WERI-Rb-1 (cell line): Measurements from ENCODE around the gene CLPTM1L.

Experiments
- DNase-seq: peaks from one replicate; pipeline ENCODE4 v3.0.0-alpha.2; 2020
- H3K27ac ChIP-seq: fragments of 250-450 bp; sonication (Bioruptor Pico); 2 replicates; pipeline ENCODE4 v1.5.1; 2020; ENCODE audit warnings: mild to moderate bottlenecking, moderate library complexity
- H3K27me3 ChIP-seq: fragments of 250-450 bp; sonication (Bioruptor Pico); 2 replicates; pipeline ENCODE4 v1.5.1; 2021; ENCODE audit warnings: mild to moderate bottlenecking, low read depth, moderate library complexity; ENCODE audit not compliant: insufficient read depth, severe bottlenecking
- H3K36me3 ChIP-seq: fragments of 250-450 bp; sonication (Bioruptor Pico); 2 replicates; pipeline ENCODE4 v1.5.1; 2020; ENCODE audit warnings: mild to moderate bottlenecking, moderate library complexity
- H3K4me3 ChIP-seq: 2 replicates; pipeline ENCODE4 v1.5.1; 2011; ENCODE audit warnings: low read depth, mild to moderate bottlenecking, control low read depth, low read length
- H3K9me3 ChIP-seq: fragments of 250-450 bp; sonication (Bioruptor Pico); 2 replicates; pipeline ENCODE4 v1.5.1; 2021; ENCODE audit warnings: mild to moderate bottlenecking, moderate library complexity; ENCODE audit not compliant: severe bottlenecking
- CTCF ChIP-seq: IDR thresholded peaks from 2 replicates; pipeline ENCODE4 v1.5.1; 2011; ENCODE audit warnings: low read depth, mild to moderate bottlenecking, control low read depth, inconsistent platforms, low read length

The CLPTM1L gene

GRCh38 chr5:1282131-1282992 lies 62.5 kb downstream of the CLPTM1L start:
- no peak for TF ChIP-seq CTCF
- Histone ChIP-seq H3K4me3 (no peak overlapping the region), H3K9me3 (no peaks in the 10 kb centered on the region), H3K36me3 (no peaks in the 10 kb centered on the region), H3K27ac (no peak overlapping the region), H3K27me3 (no peaks in the 10 kb centered on the region)
- no peak for DNase-seq

GRCh38 chr5:1281038-1281882 lies 63.6 kb downstream of the CLPTM1L start:
- TF ChIP-seq CTCF: no peak
- Histone ChIP-seq H3K27me3 (no peaks in the 10 kb centered on the region), H3K27ac (no peak overlapping the region), H3K9me3 (no peaks in the 10 kb centered on the region), H3K4me3 (no peak overlapping the region), H3K36me3 (no peaks in the 10 kb centered on the region)
- DNase-seq: no peak

- H3K27me3 ChIP-seq: no peaks in the 10 kb centered on the region
- TF ChIP-seq CTCF: no peak
- H3K27ac ChIP-seq: no peak overlapping the region
- H3K36me3 ChIP-seq: no peaks in the 10 kb centered on the region
- no peak overlapping the region for H3K4me3 ChIP-seq
- no peaks in the 10 kb centered on the region for H3K9me3 ChIP-seq
- no peak for DNase-seq
These were observed 64.5 kb downstream of the CLPTM1L start for GRCh38 chr5:1280177-1281037.

GRCh38 chr5:1279443-1280151 lies 65.3 kb downstream of the CLPTM1L start:
- no peaks in the 10 kb centered on the region for H3K27me3 ChIP-seq
- DNase-seq: no peak
- H3K36me3 ChIP-seq: no peaks in the 10 kb centered on the region
- no peak overlapping the region for H3K27ac ChIP-seq
- no peaks in the 10 kb centered on the region for H3K9me3 ChIP-seq
- TF ChIP-seq CTCF: no peak
- no peak overlapping the region for H3K4me3 ChIP-seq
